Measurements from ENCODE around the gene STEAP1B.
A peak's percentile ranks its signal among the peaks of the same experiment; 100 is the strongest.
"Not testable (repeated sequence)": the region's sequence is repeated elsewhere in the genome, so short reads cannot be mapped to it uniquely, and the experiment has no call there.

DNA sequence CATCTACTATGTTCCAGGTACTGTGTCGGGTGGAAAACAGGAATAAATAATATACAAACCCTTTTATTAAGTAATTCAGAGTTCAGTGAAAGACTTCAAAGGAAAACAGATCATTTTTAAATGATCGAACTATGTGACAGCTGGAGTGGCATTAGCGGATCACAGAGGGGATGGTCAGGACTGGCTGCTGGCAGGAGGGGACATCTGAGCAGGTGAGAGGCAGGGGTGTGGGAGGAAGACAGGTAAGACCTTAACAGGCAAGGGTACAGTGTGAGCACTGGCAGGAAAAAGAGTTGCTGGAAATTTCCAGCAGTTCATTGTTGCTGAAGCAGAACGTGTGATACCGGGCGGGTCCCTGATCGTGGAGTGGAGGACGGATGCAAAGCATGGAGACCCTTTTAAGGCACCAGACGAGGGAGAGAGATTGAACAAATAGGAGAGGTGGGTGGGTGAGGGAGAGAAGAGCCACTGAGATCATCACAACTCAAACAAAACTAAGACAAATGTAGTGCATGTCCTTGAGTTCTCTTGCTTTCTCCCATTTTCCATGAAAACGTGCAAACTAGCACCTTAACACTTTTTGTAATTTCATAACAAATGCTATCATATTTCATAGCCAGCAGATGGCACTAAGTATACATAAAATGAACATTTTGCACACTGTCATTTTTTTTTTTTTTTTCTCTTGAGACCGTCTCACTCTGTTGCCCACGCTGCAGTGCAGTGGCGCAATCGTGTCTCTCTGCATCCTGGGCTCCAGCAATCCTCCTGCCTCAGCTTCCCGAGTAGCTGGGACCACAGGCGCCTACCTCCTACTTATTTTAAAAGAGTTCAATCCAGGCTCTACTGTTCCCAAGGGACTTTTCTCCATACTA is 23.7 kb upstream of the STEAP1B start:
- TF ChIP-seq EZH2 (IDR thresholded peaks at IDR 0.05); ELF1 (IDR thresholded peaks at IDR 0.05; ENCODE audit: borderline replicate concordance, low read depth); POLR2A (IDR thresholded peaks at IDR 0.05; ENCODE audit: borderline replicate concordance, extremely low read depth, insufficient read depth, insufficient read length); SIN3A (IDR thresholded peaks at IDR 0.05; ENCODE audit: low read depth); EZH2phosphoT487 (IDR thresholded peaks at IDR 0.05; ENCODE audit: borderline replicate concordance); ZNF274 (IDR thresholded peaks at IDR 0.05; ENCODE audit: low read depth, low read length): not testable (repeated sequence)
- TF ChIP-seq, protein P1, sequence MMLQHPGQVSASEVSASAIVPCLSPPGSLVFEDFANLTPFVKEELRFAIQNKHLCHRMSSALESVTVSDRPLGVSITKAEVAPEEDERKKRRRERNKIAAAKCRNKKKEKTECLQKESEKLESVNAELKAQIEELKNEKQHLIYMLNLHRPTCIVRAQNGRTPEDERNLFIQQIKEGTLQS (IDR thresholded peaks at IDR 0.05): not testable (repeated sequence)
- TF ChIP-seq CEBPB (IDR thresholded peaks at IDR 0.05; ENCODE audit: low read depth): peak; percentile 49; the same call in 1 of the 2 replicates
- TF ChIP-seq, protein P2, sequence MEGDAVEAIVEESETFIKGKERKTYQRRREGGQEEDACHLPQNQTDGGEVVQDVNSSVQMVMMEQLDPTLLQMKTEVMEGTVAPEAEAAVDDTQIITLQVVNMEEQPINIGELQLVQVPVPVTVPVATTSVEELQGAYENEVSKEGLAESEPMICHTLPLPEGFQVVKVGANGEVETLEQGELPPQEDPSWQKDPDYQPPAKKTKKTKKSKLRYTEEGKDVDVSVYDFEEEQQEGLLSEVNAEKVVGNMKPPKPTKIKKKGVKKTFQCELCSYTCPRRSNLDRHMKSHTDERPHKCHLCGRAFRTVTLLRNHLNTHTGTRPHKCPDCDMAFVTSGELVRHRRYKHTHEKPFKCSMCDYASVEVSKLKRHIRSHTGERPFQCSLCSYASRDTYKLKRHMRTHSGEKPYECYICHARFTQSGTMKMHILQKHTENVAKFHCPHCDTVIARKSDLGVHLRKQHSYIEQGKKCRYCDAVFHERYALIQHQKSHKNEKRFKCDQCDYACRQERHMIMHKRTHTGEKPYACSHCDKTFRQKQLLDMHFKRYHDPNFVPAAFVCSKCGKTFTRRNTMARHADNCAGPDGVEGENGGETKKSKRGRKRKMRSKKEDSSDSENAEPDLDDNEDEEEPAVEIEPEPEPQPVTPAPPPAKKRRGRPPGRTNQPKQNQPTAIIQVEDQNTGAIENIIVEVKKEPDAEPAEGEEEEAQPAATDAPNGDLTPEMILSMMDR (IDR thresholded peaks at IDR 0.05 in 2 of 3, conservative IDR thresholded peaks at IDR 0.05 in 1 of 3; ENCODE audit: borderline replicate concordance in 1 of 3, insufficient read depth in 1 of 3, low read depth in 2 of 3, low read length in 2 of 3): peak; percentile 1 to 31 (median 15); a peak in 2 of 6 replicates
- TF ChIP-seq RAD21 (IDR thresholded peaks at IDR 0.05; ENCODE audit: low read depth): peak; percentile 51
- TF ChIP-seq, protein P3, sequence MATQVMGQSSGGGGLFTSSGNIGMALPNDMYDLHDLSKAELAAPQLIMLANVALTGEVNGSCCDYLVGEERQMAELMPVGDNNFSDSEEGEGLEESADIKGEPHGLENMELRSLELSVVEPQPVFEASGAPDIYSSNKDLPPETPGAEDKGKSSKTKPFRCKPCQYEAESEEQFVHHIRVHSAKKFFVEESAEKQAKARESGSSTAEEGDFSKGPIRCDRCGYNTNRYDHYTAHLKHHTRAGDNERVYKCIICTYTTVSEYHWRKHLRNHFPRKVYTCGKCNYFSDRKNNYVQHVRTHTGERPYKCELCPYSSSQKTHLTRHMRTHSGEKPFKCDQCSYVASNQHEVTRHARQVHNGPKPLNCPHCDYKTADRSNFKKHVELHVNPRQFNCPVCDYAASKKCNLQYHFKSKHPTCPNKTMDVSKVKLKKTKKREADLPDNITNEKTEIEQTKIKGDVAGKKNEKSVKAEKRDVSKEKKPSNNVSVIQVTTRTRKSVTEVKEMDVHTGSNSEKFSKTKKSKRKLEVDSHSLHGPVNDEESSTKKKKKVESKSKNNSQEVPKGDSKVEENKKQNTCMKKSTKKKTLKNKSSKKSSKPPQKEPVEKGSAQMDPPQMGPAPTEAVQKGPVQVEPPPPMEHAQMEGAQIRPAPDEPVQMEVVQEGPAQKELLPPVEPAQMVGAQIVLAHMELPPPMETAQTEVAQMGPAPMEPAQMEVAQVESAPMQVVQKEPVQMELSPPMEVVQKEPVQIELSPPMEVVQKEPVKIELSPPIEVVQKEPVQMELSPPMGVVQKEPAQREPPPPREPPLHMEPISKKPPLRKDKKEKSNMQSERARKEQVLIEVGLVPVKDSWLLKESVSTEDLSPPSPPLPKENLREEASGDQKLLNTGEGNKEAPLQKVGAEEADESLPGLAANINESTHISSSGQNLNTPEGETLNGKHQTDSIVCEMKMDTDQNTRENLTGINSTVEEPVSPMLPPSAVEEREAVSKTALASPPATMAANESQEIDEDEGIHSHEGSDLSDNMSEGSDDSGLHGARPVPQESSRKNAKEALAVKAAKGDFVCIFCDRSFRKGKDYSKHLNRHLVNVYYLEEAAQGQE (IDR thresholded peaks at IDR 0.05; ENCODE audit: low read depth): not testable (repeated sequence)

All from HCT116 (cell line).